GM13976 (cell line): ENCODE results near the gene EDEM1.
A peak's percentile ranks its signal among the peaks of the same experiment; 100 is the strongest.

ENCODE experiments used
- DNase-seq: peaks from one replicate; pipeline ENCODE4 v3.0.0; 2012; ENCODE audit warnings: low spot score
- CTCF ChIP-seq: IDR thresholded peaks from 2 replicates; pipeline ENCODE4 v1.5.1; 2012; ENCODE audit warnings: borderline replicate concordance, mild to moderate bottlenecking; ENCODE audit not compliant: insufficient read depth; ENCODE audit errors: extremely low read depth, missing control alignments, control extremely low read depth
- in situ Hi-C: fragments of 300-500 bp; cut with MboI; formaldehyde crosslinking; loops from one replicate; pipeline ENCODE4 v1.12.0; 2022; ENCODE audit warnings: low sequenced_read_pairs, mixed read lengths, inconsistent platforms; ENCODE audit not compliant: unreplicated experiment

The EDEM1 gene

GRCh38 chr3:5191555-5192304 is 4.2 kb downstream of the EDEM1 start:
- in situ Hi-C loops: no loop called here
- TF ChIP-seq CTCF: no peak
- DNase-seq: no peak

GRCh38 chr3:5192571-5193365 is 5.3 kb downstream of the EDEM1 start:
- TF ChIP-seq CTCF: no peak
- in situ Hi-C loops: no loop called here
- DNase-seq: no peak

- in situ Hi-C loops: no loop called here
- no peak for TF ChIP-seq CTCF
- DNase-seq: no peak
These were observed 6.8 kb downstream of the EDEM1 start for GRCh38 chr3:5194341-5194740.

- no peak for TF ChIP-seq CTCF
- DNase-seq: peak; percentile 40
- in situ Hi-C loops: loop anchor here (5.0 kb wide), 1 partner anchor 58 kb away; no protein-coding TSS in a partner anchor
These were observed 7.4 kb downstream of the EDEM1 start for GRCh38 chr3:5194801-5195509.

GRCh38 chr3:5195605-5196004 is 8.1 kb downstream of the EDEM1 start:
- in situ Hi-C loops: loop anchor here (5.0 kb wide), 1 partner anchor 58 kb away; no protein-coding TSS in a partner anchor
- no peak for DNase-seq
- TF ChIP-seq CTCF: no peak

- DNase-seq: no peak
- in situ Hi-C loops: loop anchor here (5.0 kb wide), 1 partner anchor 60 kb away; no protein-coding TSS in a partner anchor
- TF ChIP-seq CTCF: no peak
These were observed 9.5 kb downstream of the EDEM1 start for GRCh38 chr3:5197022-5197421.
